NCI-H1436 treated with DMSO at 0.1 percent for 48 hours (cell line): ENCODE results near the gene FAM170B.

ENCODE experiments used
- DNase-seq: peaks from one replicate; lab custom pipeline; 2025; lab: John Stamatoyannopoulos, UW

The FAM170B gene

DNA sequence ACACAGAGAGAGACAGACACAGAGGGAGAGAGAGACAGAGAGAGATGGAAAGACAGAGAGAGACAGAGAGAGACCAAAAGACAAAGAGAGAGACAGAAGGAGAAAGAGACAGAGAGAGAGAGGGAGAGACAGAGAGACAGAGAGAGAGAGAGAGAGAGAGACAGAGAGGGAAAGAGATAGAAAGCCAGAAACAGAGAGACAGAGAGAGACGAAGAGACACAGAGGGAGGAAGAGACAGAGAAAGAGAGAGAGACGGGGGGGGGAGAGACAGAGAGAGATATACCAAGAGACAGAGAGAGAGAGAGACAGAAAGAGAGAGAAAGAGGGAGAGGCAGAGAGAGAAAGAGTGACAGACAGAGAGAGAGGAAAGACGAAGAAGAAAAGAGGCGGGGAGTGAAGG is 28.7 kb downstream of the FAM170B start:
- DNase-seq: no peak

DNA sequence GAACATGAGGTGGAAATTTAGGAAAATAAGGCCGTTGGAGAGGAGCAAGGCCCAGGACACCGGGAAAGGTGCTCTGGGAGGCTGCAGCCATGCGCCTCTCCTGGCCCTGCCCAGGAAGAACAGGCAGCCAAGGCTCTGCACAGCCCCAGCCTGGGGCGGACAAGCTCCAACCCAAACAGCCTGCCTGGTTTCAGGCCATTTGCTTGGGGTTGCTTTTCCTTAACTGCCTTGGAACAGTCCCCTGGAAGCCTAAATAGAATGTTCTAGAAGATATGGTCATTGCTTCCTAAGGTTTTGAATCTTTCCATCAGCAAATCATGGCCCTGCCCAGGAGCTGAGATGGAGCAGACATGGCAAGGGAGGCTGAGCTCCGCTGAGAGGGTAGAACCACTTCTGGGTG is 29.5 kb downstream of the FAM170B start:
- DNase-seq: no peak

DNA sequence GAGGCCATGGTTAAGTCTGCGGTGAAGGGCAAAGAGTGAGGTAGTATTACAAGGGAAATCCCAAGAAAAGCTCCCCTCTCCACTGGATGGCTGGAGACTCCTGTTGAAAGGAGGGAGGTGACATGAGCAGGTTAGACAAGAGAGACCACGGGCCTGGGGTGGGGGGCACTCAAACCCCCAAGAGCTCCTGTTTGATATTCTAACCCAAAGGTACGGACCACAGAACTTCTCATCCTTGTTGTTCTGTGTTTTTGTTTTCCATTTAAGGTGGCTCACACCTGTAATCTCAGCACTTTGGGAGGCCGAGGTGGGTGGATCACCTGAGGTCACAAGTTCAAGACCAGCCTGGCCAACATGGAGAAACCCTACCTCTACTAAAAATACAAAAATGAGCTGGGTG is 30.1 kb downstream of the FAM170B start:
- DNase-seq: no peak

DNA sequence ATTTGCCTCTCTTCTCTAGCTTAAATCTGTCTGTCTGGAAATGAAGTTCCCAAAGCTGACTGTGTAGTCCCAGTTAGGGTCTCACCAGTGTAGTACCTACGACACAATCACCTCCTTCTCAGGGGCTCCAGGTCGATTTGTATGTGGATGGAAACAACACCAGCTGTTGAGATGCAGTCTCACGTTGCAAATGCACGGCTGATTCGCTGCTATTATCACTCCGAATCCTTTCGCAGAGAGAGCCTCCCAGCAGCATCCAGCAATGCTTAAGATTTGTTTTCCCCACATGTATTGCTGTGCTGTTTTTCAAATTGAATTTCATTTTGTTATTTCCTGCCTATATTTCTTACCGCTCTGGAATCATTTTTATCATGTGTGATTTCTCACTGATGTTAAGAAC is 34.8 kb downstream of the FAM170B start:
- DNase-seq: no peak

DNA sequence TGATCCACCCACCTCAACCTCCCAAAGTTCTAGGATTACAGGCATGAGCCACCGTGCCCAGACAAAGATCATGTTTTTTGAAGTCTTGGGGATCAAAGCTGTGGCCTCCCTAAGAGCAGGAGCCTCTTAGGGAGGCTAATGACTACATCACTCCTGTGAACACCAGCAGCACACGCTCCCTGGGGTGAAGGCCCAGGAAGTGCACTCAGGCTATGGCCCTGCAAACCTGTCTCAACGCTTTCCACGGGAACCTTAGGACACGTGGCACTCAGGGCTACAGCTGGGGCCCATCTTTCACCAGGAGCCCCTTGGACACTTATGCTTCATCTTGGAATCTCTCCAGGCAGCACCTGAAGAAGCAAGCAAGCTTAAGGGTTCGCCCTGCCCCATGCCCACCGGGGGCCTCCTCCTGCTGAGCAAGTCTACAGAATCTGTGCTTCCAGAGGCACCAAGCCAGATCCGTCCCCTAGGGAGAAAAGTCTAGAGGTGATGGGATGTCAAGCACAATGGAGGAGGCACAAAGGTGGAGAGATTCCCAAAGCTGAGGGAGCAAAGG is 36.9 kb downstream of the FAM170B start:
- no peak for DNase-seq

DNA sequence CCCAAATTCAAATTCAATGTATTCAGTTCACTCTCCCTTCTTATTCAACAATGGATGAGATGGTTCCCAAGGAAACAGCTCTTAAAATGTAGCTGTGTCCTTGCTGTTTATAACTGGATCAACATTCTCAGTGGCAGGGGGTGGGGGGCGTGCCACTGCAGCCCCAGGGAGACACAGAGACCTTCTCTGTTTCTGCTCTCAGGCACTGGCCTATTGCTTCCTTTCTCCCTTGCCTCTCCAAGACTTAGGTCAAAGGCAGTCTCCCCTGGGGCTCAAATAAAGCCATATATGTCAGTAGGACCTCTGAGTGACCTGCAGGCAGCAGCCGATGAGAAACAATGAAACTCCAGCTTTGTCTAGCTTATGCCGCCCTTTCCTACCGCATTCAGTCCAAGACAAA is 39.2 kb downstream of the FAM170B start:
- DNase-seq: no peak

DNA sequence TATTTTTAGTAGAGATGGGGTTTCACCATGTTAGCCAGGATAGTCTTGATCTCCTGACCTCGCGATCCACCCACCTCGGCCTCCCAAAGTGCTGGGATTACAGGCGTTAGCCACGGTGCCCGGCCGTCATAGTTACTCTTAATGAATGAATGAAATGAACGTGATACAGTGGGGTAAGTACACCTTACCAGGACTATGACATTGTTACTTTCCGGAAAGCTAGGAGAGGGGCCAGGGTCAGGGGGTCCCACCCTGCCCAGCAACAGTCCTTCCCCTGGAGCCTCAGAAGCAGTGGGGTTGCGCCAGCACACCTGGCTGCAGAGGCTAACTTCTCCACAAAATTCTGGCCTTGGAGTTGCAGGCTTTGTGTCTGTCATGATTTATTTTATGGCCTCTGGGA is 39.9 kb downstream of the FAM170B start:
- no peak for DNase-seq

DNA sequence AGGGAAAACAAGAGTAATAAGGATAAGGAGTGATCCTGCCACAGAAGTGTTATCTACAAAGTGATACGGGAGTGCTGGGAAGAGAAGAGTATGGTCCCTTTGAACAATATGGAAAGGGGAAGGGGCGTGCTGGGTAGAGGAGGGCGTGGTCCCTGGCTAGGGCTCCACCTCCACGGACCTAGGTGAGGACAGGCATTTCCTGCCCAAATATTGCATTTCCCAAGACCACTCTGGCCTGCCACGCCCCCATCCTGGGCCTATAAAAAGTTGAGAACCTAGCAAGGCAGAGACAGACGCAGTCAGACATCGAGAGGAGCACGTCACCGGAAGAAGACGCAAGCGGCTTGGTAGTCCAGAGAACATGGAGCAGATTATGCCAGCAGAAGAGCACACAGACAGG is 41.3 kb downstream of the FAM170B start:
- DNase-seq: no peak

DNA sequence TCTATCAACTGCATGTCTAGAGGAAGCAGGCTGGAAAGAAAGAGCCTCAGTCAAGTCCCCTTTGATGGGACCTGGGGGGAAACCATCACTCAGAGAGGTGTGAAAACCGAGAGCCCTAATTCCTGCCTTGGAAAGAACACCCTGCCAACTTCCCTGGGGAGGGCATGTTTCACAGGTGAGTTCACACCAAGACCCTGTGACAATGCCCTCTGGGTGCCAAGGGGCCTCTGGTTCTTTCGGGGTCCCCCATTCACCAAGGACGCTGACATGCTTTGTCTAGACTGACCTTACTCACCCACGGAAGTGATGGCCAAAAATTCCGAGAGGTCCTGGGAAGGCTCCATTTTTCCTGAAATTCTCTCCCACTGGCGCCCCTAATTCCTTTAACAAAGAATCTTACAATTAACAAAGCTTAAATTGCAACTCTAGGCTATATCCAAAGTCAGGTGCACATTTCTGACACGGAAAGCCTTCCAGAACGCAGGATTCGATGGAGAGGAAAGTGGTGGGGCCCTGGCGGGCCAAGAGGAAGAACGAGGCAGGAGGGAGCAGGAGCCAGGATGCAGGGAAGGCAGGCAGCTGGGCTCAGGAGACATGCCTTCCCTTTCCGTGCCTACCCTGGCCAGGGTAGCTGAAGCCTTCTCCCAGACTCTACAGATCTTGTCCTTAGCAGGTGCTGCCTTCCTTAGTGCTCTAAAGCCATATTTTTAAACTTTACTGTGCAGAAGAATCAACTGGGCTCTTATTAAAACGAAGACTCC is 42.2 kb downstream of the FAM170B start:
- no peak for DNase-seq

DNA sequence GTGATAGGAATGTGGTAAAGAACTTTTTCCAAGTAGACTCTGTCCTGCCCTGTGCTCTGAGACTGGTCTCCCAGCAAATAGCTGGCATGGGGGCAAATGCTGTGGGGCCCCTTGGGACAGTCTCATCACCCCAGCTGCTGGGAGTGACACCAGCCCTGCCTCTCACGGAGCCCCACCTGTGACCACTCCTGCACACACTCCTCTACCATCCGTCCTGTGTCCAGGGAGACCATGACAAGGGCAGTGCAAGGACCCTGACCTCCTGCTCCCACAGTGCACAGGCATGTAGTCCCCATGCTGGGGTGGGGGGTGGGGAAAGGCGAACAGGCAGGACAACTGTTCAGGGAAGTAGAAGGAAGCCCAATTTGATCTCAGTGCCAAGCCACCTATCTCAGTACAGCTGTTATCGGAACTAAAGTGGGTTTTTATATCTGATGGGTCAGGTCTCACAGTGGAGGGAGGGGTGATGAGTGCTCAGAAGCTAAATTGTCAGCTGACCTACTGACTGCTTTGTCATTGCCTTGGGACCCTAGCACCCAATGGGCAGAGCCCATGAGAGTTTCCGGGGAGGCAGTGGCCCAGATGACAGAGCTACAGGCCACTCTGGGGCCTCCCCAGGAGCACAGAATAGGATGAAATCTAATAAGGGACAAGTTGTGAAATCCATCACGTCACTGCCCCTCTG is 43.0 kb downstream of the FAM170B start:
- DNase-seq: no peak

DNA sequence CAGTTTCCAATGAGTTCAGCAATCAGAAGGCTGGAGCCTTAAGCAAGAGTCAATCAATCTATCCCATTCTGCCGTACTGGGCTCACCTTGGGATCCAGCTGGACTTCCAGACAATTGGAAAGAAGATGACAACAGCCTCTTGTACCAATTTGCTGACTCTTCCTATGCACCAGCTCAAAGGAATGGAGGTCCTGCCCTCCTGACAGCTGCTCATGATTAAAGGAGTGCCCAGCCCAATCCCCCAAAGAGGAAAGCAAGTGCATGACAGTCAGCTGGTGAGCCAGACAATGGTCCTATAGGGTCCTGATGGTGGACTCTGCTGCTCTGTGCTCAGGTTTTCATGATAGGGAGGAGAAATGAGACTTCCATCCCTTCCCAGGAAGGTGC is 43.6 kb downstream of the FAM170B start:
- DNase-seq: no peak

DNA sequence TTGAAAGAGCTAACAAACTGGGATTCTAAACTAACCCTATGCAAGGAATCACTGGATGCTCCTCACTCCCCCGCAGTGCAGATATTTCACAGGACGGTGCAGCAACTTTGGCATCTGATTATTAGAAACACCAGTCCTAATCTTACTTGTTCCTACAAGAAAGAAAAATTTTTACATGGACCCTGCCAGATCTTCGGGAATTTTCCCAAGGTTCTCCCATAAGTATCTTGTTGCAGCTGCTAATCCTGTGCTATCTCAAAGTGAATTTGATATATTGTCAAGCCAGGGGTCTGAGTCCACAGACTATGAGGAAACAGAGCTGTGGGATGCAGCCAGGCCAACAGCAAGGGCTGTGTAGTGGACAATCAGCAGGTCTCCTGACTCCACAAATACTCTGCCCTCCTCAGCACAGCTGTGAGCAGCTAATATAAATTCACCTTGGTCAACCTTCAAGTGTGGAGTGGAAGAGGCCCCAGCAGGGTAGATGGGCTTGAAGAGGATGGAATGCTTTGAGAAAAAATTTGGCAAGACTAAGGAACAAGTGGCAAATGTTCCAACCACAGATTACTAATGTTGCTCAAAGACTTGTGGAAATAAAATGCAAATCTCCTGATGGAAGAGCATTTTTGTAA is 44.1 kb downstream of the FAM170B start:
- DNase-seq: no peak

DNA sequence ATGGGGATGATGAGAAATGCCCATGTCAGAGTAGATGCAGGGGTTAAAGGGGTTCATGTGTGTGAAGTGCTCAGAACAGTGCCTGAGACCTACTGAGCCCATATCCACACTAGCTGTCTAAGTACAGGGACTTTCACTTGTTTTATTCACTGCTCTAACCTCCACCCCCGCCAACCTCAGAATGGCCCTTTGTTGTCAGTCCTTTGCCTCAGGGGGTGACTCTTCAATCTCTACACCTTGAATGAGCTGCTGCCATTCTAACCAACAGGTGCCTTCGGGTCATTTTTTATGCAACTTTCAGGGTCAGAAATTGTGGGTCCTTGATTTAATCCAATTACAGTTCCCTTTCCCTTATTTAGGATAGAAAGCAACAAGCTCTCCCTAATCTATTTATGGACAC is 44.7 kb downstream of the FAM170B start:
- DNase-seq: no peak

DNA sequence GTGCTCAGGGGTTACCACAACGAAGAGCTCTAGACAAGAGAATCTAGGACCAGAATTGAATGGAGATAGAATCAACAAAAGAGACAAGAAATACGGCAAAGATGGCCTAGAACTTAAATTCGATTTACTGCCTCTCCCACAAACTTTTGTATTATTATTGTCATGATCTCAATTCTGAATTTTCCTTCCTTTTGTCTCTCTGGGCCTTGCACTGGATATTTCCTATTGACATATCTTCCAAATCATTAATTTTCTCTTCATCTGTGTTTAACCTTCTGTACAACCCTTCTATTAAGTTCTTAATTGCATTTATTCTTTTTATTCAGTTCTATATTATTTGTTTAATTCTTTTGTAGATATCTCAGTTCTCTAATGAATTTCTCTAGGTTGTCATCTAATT is 46.9 kb downstream of the FAM170B start:
- DNase-seq: no peak

DNA sequence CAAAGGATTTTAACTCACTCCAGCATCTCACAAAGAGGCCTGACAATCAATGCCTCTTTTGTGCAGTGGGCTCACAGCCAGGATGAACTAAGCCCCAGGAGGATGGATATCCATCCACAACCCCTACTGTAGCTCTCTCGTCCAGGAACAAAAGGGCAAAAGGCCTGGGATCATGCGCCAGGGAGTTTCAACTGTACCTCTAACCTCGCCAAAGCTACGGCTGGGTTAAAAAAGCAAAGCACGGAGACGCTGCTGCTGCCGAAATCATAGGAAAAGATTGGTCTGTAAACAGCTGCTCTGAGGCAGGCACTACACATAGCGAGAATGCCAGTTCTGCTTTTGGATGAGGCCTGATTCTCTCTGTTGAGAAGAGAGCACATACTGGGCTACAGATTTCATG is 50.6 kb downstream of the FAM170B start:
- no peak for DNase-seq

DNA sequence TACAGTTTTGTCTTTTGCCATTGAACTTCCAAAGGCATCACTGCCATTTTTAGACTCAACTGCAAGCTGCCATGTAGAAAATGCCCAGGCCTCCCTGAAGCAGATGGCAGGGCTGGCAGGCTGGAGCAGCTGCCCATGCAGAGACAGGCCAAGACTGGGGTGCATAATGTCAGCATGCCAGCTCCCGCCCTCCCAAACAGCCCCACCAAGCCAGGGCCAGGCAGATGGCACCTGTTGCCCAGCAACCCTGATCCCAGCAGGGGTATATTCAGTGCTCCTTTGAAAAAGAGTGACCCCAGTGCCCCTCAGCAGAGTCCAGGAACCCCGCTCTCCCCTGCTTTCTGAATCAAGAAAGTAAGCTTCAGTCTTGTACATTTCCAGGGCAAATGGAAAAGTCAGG is 51.1 kb downstream of the FAM170B start:
- no peak for DNase-seq

DNA sequence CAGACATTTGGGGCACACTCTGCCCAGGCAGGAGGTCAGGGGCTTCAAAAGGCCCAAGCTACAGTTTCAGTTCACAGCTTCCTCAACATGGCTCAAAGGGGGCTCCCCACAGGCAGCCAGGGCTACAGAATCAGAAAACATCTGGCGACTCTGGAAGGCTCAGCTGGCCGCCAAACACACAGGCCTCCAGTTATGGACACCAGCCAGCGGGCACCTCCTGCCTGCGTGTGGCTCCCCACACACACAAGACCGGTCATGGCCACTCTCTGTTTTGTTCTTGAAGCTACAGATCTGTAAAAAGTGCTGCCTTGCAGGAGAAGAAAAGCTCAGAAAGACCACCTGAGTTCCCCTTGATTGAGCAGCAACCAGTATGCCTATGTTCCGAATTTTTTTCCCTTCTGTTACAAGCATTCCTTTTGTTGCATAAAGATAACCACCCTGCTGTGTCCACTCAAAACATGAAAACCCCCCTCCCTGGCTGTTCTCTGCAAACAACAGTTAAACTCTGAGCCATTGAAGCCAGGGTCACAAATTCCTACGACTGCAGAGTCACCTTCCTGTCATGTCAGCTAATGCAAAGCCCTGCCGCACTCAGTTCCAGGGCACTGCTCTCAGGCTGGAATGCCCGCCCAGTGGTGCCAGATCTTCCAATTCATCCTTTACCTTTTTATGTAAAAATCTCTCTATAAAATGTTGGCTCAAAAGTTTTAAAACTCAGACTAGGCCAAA is 52.1 kb downstream of the FAM170B start:
- DNase-seq: no peak
